Measurements from ENCODE around the gene ZW10. TPM values are rescaled to one million over a fixed set of nuclear protein-coding genes. Genes with fewer than 3 reads are reported as not detected.
"Not testable (repeated sequence)": the region's sequence is repeated elsewhere in the genome, so short reads cannot be mapped to it uniquely, and the experiment has no call there.

Gene ZW10
- total RNA-seq, 2 experiments from 2014 or later = 14.6 to 16.3 TPM

GRCh38 chr11:113781682-113782081, 8.2 kb upstream of the ZW10 start:
- Mint-ChIP-seq H3K27me3 (peaks cover 27% of the 10 kb centered on the region), H3K27ac (no peak overlapping the region), H3K9me3 (no peaks in the 10 kb centered on the region), H3K4me1 (no peaks in the 10 kb centered on the region), H3K4me3 (no peak overlapping the region), H3K36me3 (no peaks in the 10 kb centered on the region)
- no peak for DNase-seq
- POLR2A ChIA-PET = interaction anchor here (0.7 kb wide), 1 partner anchor 932 kb away, joined by 3 read pairs; no protein-coding TSS in a partner anchor
- ATAC-seq (ENCODE audit: low read depth) = no peak

GRCh38 chr11:113779496-113779895, 6.0 kb upstream of the ZW10 start, which contains the start of gene CLDN25:
Gene CLDN25, plus strand, starts transcription at chr11:113779796. Its CDS starts 0 bp downstream, at chr11:113779796.
- Mint-ChIP-seq H3K27me3 (peaks cover 28% of the 10 kb centered on the region), H3K4me3 (no peak within 1 kb of the TSS), H3K27ac (no peak within 1 kb of the TSS), H3K9me3 (no peaks in the 10 kb centered on the region), H3K36me3 (no peaks in the 10 kb centered on the region), H3K4me1 (peaks cover 5% of the 10 kb centered on the region)
- POLR2A ChIA-PET = no interaction called here
- DNase-seq (no peak), ATAC-seq (ENCODE audit: low read depth) (no peak)

- POLR2A ChIA-PET = no interaction called here
- Mint-ChIP-seq H3K27me3 (peaks cover 24% of the 10 kb centered on the region), H3K36me3 (peaks cover 2% of the 10 kb centered on the region), H3K4me1 (peaks cover 7% of the 10 kb centered on the region), H3K27ac (no peak overlapping the region), H3K9me3 (no peaks in the 10 kb centered on the region), H3K4me3 (no peak overlapping the region)
- ATAC-seq (ENCODE audit: low read depth) (no peak), DNase-seq (no peak)
These were observed 4.8 kb upstream of the ZW10 start for GRCh38 chr11:113778111-113778910.

- H3K27ac Mint-ChIP-seq = peak overlapping the region; percentile 92
- POLR2A ChIA-PET = no interaction called here
- ATAC-seq (ENCODE audit: low read depth) = no peak
- H3K27me3 Mint-ChIP-seq = peaks cover 6% of the 10 kb centered on the region
- peaks cover 3% of the 10 kb centered on the region for H3K36me3 Mint-ChIP-seq
- H3K4me1 Mint-ChIP-seq = peaks cover 16% of the 10 kb centered on the region
- DNase-seq = no peak
- H3K4me3 Mint-ChIP-seq = peak overlapping the region; percentile 100
- H3K9me3 Mint-ChIP-seq = no peaks in the 10 kb centered on the region
These were observed 647 bp upstream of the ZW10 start for GRCh38 chr11:113774174-113774503.

- ATAC-seq (ENCODE audit: low read depth) (no peak), DNase-seq (no peak)
- Mint-ChIP-seq H3K4me3 (peak overlapping the region; percentile 100), H3K4me1 (peaks cover 16% of the 10 kb centered on the region), H3K36me3 (peaks cover 3% of the 10 kb centered on the region), H3K27me3 (peaks cover 6% of the 10 kb centered on the region), H3K9me3 (no peaks in the 10 kb centered on the region), H3K27ac (peak overlapping the region; percentile 92)
- POLR2A ChIA-PET = interaction anchor here (0.6 kb wide), 1 partner anchor 410 kb away, joined by 3 read pairs; no protein-coding TSS in a partner anchor
These were observed 438 bp downstream of the ZW10 start for GRCh38 chr11:113773092-113773415.

- H3K27me3 Mint-ChIP-seq = peaks cover 3% of the 10 kb centered on the region
- ATAC-seq (ENCODE audit: low read depth) (no peak), DNase-seq (no peak)
- H3K36me3 Mint-ChIP-seq = peaks cover 12% of the 10 kb centered on the region
- peak overlapping the region; percentile 2 for H3K27ac Mint-ChIP-seq
- H3K4me3 Mint-ChIP-seq = peak overlapping the region; percentile 100
- no peaks in the 10 kb centered on the region for H3K9me3 Mint-ChIP-seq
- POLR2A ChIA-PET = no interaction called here
- H3K4me1 Mint-ChIP-seq = peaks cover 20% of the 10 kb centered on the region
These were observed 1.5 kb downstream of the ZW10 start for GRCh38 chr11:113771964-113772363.

- H3K4me1 Mint-ChIP-seq = peaks cover 16% of the 10 kb centered on the region
- peak overlapping the region; percentile 20 for H3K4me3 Mint-ChIP-seq
- H3K27ac Mint-ChIP-seq = peak overlapping the region; percentile 54
- no peak for DNase-seq
- peaks cover 28% of the 10 kb centered on the region for H3K36me3 Mint-ChIP-seq
- no peak for ATAC-seq (ENCODE audit: low read depth)
- H3K27me3 Mint-ChIP-seq = no peaks in the 10 kb centered on the region
- peaks cover 4% of the 10 kb centered on the region for H3K9me3 Mint-ChIP-seq
- POLR2A ChIA-PET = no interaction called here
These were observed 8.8 kb downstream of the ZW10 start for GRCh38 chr11:113764527-113765219.

GRCh38 chr11:113763040-113763439, 10.5 kb downstream of the ZW10 start:
- H3K4me1 Mint-ChIP-seq = peaks cover 16% of the 10 kb centered on the region
- ATAC-seq (ENCODE audit: low read depth); H3K27ac Mint-ChIP-seq; H3K4me3 Mint-ChIP-seq; H3K9me3 Mint-ChIP-seq; H3K27me3 Mint-ChIP-seq; POLR2A ChIA-PET; DNase-seq: not testable (repeated sequence)
- H3K36me3 Mint-ChIP-seq = peaks cover 29% of the 10 kb centered on the region

GRCh38 chr11:113760241-113760640, 13.3 kb downstream of the ZW10 start:
- DNase-seq = no peak
- Mint-ChIP-seq H3K36me3 (peaks cover 27% of the 10 kb centered on the region), H3K27me3 (no peaks in the 10 kb centered on the region), H3K9me3 (peaks cover 4% of the 10 kb centered on the region), H3K4me3 (no peak overlapping the region), H3K27ac (no peak overlapping the region), H3K4me1 (peaks cover 6% of the 10 kb centered on the region)
- ATAC-seq (ENCODE audit: low read depth) = no peak
- POLR2A ChIA-PET = no interaction called here

GRCh38 chr11:113752932-113753331, 20.6 kb downstream of the ZW10 start:
- ATAC-seq (ENCODE audit: low read depth) (no peak), DNase-seq (no peak)
- Mint-ChIP-seq H3K4me3 (no peak overlapping the region), H3K36me3 (peaks cover 20% of the 10 kb centered on the region), H3K4me1 (no peaks in the 10 kb centered on the region), H3K27me3 (no peaks in the 10 kb centered on the region), H3K27ac (no peak overlapping the region), H3K9me3 (no peaks in the 10 kb centered on the region)
- POLR2A ChIA-PET = no interaction called here

- POLR2A ChIA-PET = no interaction called here
- Mint-ChIP-seq H3K4me1 (no peaks in the 10 kb centered on the region), H3K36me3 (peaks cover 39% of the 10 kb centered on the region), H3K27me3 (no peaks in the 10 kb centered on the region), H3K27ac (no peak overlapping the region), H3K9me3 (no peaks in the 10 kb centered on the region), H3K4me3 (no peak overlapping the region)
- DNase-seq = no peak
- no peak for ATAC-seq (ENCODE audit: low read depth)
These were observed 37.2 kb downstream of the ZW10 start for GRCh38 chr11:113736323-113736722.

- H3K36me3 Mint-ChIP-seq = peaks cover 20% of the 10 kb centered on the region
- ATAC-seq (ENCODE audit: low read depth) = no peak
- POLR2A ChIA-PET = no interaction called here
- H3K27ac Mint-ChIP-seq = no peak overlapping the region
- no peak overlapping the region for H3K4me3 Mint-ChIP-seq
- DNase-seq = no peak
- H3K27me3 Mint-ChIP-seq = no peaks in the 10 kb centered on the region
- no peaks in the 10 kb centered on the region for H3K4me1 Mint-ChIP-seq
- H3K9me3 Mint-ChIP-seq = no peaks in the 10 kb centered on the region
These were observed 41.4 kb downstream of the ZW10 start for GRCh38 chr11:113732092-113732491.

- Mint-ChIP-seq H3K27me3 (no peaks in the 10 kb centered on the region), H3K4me1 (no peaks in the 10 kb centered on the region), H3K27ac (no peak overlapping the region), H3K9me3 (no peaks in the 10 kb centered on the region), H3K4me3 (no peak overlapping the region), H3K36me3 (peaks cover 16% of the 10 kb centered on the region)
- POLR2A ChIA-PET = no interaction called here
- ATAC-seq (ENCODE audit: low read depth) = no peak
- no peak for DNase-seq
These were observed 42.4 kb downstream of the ZW10 start for GRCh38 chr11:113730887-113731726.
